Endothelial cell (in vitro differentiated cells): ENCODE measurements around the gene RASL10A. TPM values are rescaled to one million over a fixed set of nuclear protein-coding genes. Genes with fewer than 3 reads are reported as not detected.
A peak's percentile ranks its signal among the peaks of the same experiment; 100 is the strongest.
"Not testable (repeated sequence)": the region's sequence is repeated elsewhere in the genome, so short reads cannot be mapped to it uniquely, and the experiment has no call there.

Source experiments
- DNase-seq: peaks from one replicate; pipeline ENCODE4 v3.0.0; 2021; ENCODE audit warnings: low spot score
- H3K27ac Mint-ChIP-seq: one replicate; pipeline ENCODE4 v1.8.0; 2021; ENCODE audit warnings: mixed read lengths, inconsistent platforms; ENCODE audit not compliant: unreplicated experiment
- H3K27me3 Mint-ChIP-seq: one replicate; pipeline ENCODE4 v1.8.0; 2021; ENCODE audit warnings: mild to moderate bottlenecking, moderate library complexity, mixed read lengths, inconsistent platforms; ENCODE audit not compliant: unreplicated experiment
- H3K36me3 Mint-ChIP-seq: one replicate; pipeline ENCODE4 v1.8.0; 2021; ENCODE audit warnings: mild to moderate bottlenecking, low read depth, mixed read lengths, inconsistent platforms; ENCODE audit not compliant: unreplicated experiment
- H3K4me1 Mint-ChIP-seq: one replicate; pipeline ENCODE4 v1.8.0; 2021; ENCODE audit warnings: mild to moderate bottlenecking, mixed read lengths, inconsistent platforms; ENCODE audit not compliant: unreplicated experiment
- H3K4me3 Mint-ChIP-seq: one replicate; pipeline ENCODE4 v1.8.0; 2021; ENCODE audit warnings: mild to moderate bottlenecking, mixed read lengths, inconsistent platforms; ENCODE audit not compliant: unreplicated experiment
- H3K9me3 Mint-ChIP-seq: one replicate; pipeline ENCODE4 v1.8.0; 2021; ENCODE audit warnings: mixed read lengths, inconsistent platforms; ENCODE audit not compliant: unreplicated experiment
- CTCF ChIP-seq: fragments of 200-600 bp; sonication (generic); IDR thresholded peaks from one replicate; pipeline ENCODE4 v1.5.0; 2021; ENCODE audit warnings: antibody characterized with exemption; ENCODE audit not compliant: unreplicated experiment
- total RNA-seq: library from RNA; stranded (reverse); fragmentation: NEBNext Ultra II Directional; extraction: Animal tissue kit (Norgen Biotek cat#: 25700); gene quantifications from one replicate; pipeline ENCODE4 v1.2.1, GENCODE V29; 2021; ENCODE audit not compliant: unreplicated experiment

Gene RASL10A
- total RNA-seq, 1 donor from 2014 or later: 30.1 TPM

- no peak for DNase-seq
- Mint-ChIP-seq H3K4me1 (peaks cover 4% of the 10 kb centered on the region), H3K27me3 (no peaks in the 10 kb centered on the region), H3K36me3 (peaks cover 58% of the 10 kb centered on the region), H3K4me3 (no peak overlapping the region), H3K9me3 (no peaks in the 10 kb centered on the region), H3K27ac (no peak overlapping the region)
- TF ChIP-seq CTCF: no peak
Measured at GRCh38 chr22:29346659-29347058, 31.2 kb upstream of the RASL10A start.

GRCh38 chr22:29345932-29346331, 30.4 kb upstream of the RASL10A start:
- Mint-ChIP-seq H3K27me3 (no peaks in the 10 kb centered on the region), H3K9me3 (no peaks in the 10 kb centered on the region), H3K27ac (no peak overlapping the region), H3K4me1 (peaks cover 4% of the 10 kb centered on the region), H3K4me3 (no peak overlapping the region), H3K36me3 (peaks cover 56% of the 10 kb centered on the region)
- TF ChIP-seq CTCF: no peak
- no peak for DNase-seq

GRCh38 chr22:29344889-29345288, 29.4 kb upstream of the RASL10A start:
- not testable (repeated sequence) for H3K4me3 Mint-ChIP-seq

GRCh38 chr22:29344137-29344536, 28.6 kb upstream of the RASL10A start:
- Mint-ChIP-seq H3K9me3 (no peaks in the 10 kb centered on the region), H3K27me3 (peaks cover 5% of the 10 kb centered on the region), H3K4me1 (peaks cover 4% of the 10 kb centered on the region), H3K4me3 (no peak overlapping the region), H3K36me3 (peaks cover 51% of the 10 kb centered on the region), H3K27ac (no peak overlapping the region)
- no peak for TF ChIP-seq CTCF
- DNase-seq: no peak

More at GRCh38 chr22:29344889-29345288, 29.4 kb upstream of the RASL10A start:
- not testable (repeated sequence) for DNase-seq, H3K4me1 Mint-ChIP-seq, H3K9me3 Mint-ChIP-seq, H3K27me3 Mint-ChIP-seq
- H3K27ac Mint-ChIP-seq: peak overlapping the region; percentile 57
- H3K36me3 Mint-ChIP-seq: peaks cover 48% of the 10 kb centered on the region

GRCh38 chr22:29343313-29343805, 27.9 kb upstream of the RASL10A start:
- peaks cover 8% of the 10 kb centered on the region for H3K27me3 Mint-ChIP-seq
- peak overlapping the region; percentile 73 for H3K4me3 Mint-ChIP-seq
- peaks cover 51% of the 10 kb centered on the region for H3K36me3 Mint-ChIP-seq
- no peaks in the 10 kb centered on the region for H3K9me3 Mint-ChIP-seq
- H3K4me1 Mint-ChIP-seq: peaks cover 4% of the 10 kb centered on the region
- no peak for DNase-seq
- H3K27ac Mint-ChIP-seq: no peak overlapping the region
- no peak for TF ChIP-seq CTCF
